HCT116 (cell line): ENCODE results near the gene URI1. TPM values are rescaled to one million over a fixed set of nuclear protein-coding genes. Genes with fewer than 3 reads are reported as not detected.

ENCODE experiments used
- ATAC-seq: fragments of 200-7000 bp; cut with Tn5 transposase; 2 replicates; pipeline ENCODE4 v1.9.1; 2020; ENCODE audit warnings: mild to moderate bottlenecking, moderate library complexity
- BruUV-seq: library from RNA; stranded (reverse); fragments of 400-500 nt; replicated peaks from 2 replicates; lab custom pipeline; 2021; lab: Mats Ljungman, UMichigan
- CTCF ChIA-PET: fragments of 300-600 bp; sonication (Branson Sonifier 250); formaldehyde crosslinking; loops from one replicate; lab custom pipeline; 2021; ENCODE audit warnings: antibody characterized with exemption; lab: Charles Lee
- POLR2A ChIA-PET: fragments of 300-600, 350-600 bp; sonication (Branson Sonifier 250); formaldehyde crosslinking; loops from one replicate; lab custom pipeline; 2021; ENCODE audit warnings: antibody characterized with exemption; lab: Charles Lee
- RAD21 ChIA-PET, 2 experiments: fragments of 300-600 bp; sonication (Branson Sonifier 250); formaldehyde crosslinking; loops; one replicate each; lab custom pipeline; 2023; ENCODE audit warnings: low total read pairs in 2 of 2; ENCODE audit not compliant: uncharacterized antibody in 2 of 2, unreplicated experiment in 2 of 2, low non-redundant PET in 1 of 2; lab: Charles Lee
- DNase-seq: peaks from one replicate; pipeline ENCODE4 v3.0.0-alpha.2; 2010; ENCODE audit warnings: low read depth, low spot score
- H2AFZ ChIP-seq: fragments of 200-600 bp; shearing (Covaris generic), sonication (generic); 2 replicates; pipeline ENCODE4 v1.6.1; 2017; ENCODE audit warnings: low read depth, mixed run types, mixed read lengths, antibody characterized with exemption, low read length; ENCODE audit not compliant: poor library complexity, severe bottlenecking
- H3K27ac ChIP-seq: 2 replicates; pipeline ENCODE4 v1.5.1; 2012; ENCODE audit warnings: low read depth, low read length
- H3K27me3 ChIP-seq: fragments of 200-600 bp; sonication (generic); 2 replicates; pipeline ENCODE4 v1.6.1; 2016; ENCODE audit warnings: mixed run types, low read length, mixed read lengths; ENCODE audit not compliant: insufficient read depth
- H3K36me3 ChIP-seq, 2 experiments: fragments of 200-500 bp in 1 of 2; fragments of 200-600 bp in 1 of 2; sonication (Bioruptor generic) in 1 of 2; sonication (generic) in 1 of 2; 2 replicates each; pipeline versions ENCODE4 v1.5.1 to v1.6.1; 2014 to 2016; ENCODE audit warnings: low read length in 2 of 2, inconsistent platforms in 1 of 2, mixed read lengths in 1 of 2, mixed run types in 1 of 2; ENCODE audit not compliant: insufficient read depth in 2 of 2, control insufficient read depth in 1 of 2
- H3K4me1 ChIP-seq, 2 experiments: fragments of 200-600 bp in 1 of 2; sonication (generic) in 1 of 2; 2 replicates each; pipeline versions ENCODE4 v1.5.1 to v1.6.1; 2012 to 2017; ENCODE audit warnings: low read length in 2 of 2, inconsistent platforms in 1 of 2, mild to moderate bottlenecking in 1 of 2, mixed read lengths in 1 of 2, mixed run types in 1 of 2, moderate library complexity in 1 of 2; ENCODE audit not compliant: insufficient read depth in 2 of 2, control insufficient read depth in 1 of 2
- H3K4me2 ChIP-seq: fragments of 200-600 bp; sonication (generic); 2 replicates; pipeline ENCODE4 v1.6.1; 2017; ENCODE audit warnings: mixed run types, low read length, mixed read lengths
- H3K4me3 ChIP-seq, 2 experiments: fragments of 200-600 bp in 1 of 2; sonication (generic) in 1 of 2; replicated peaks in 1 of 2; 2 replicates each; pipeline ENCODE4 v1.5.1; 2011 to 2016; ENCODE audit warnings: low read length in 2 of 2, control low read depth in 1 of 2, low read depth in 1 of 2, mild to moderate bottlenecking in 1 of 2, mixed read lengths in 1 of 2, mixed run types in 1 of 2
- H3K79me2 ChIP-seq: fragments of 200-600 bp; sonication (generic); 2 replicates; pipeline ENCODE4 v1.6.1; 2017; ENCODE audit warnings: mild to moderate bottlenecking, mixed run types, low read length, moderate library complexity, mixed read lengths; ENCODE audit not compliant: insufficient read depth
- H3K9ac ChIP-seq: fragments of 200-600 bp; sonication (generic); 2 replicates; pipeline ENCODE4 v1.6.1; 2016; ENCODE audit warnings: low read length, mixed read lengths
- H3K9me2 ChIP-seq: fragments of 200-600 bp; sonication (generic), shearing (Covaris generic); 2 replicates; pipeline ENCODE4 v1.6.1; 2017; ENCODE audit warnings: mixed run types, mild to moderate bottlenecking, moderate library complexity; ENCODE audit not compliant: insufficient read depth
- H3K9me3 ChIP-seq, 2 experiments: fragments of 200-500 bp in 1 of 2; fragments of 200-600 bp in 1 of 2; sonication (Bioruptor generic) in 1 of 2; sonication (generic) in 1 of 2; 2 replicates each; pipeline ENCODE4 v1.6.1; 2014 to 2017; ENCODE audit warnings: low read length in 2 of 2, mixed read lengths in 2 of 2, inconsistent platforms in 1 of 2, low read depth in 1 of 2, mild to moderate bottlenecking in 1 of 2, mixed run types in 1 of 2, moderate library complexity in 1 of 2; ENCODE audit not compliant: control insufficient read depth in 1 of 2, insufficient read depth in 1 of 2
- H4K20me1 ChIP-seq: fragments of 200-600 bp; sonication (generic), shearing (Covaris generic); 2 replicates; pipeline ENCODE4 v1.6.1; 2017; ENCODE audit warnings: mixed run types, mild to moderate bottlenecking, moderate library complexity; ENCODE audit not compliant: insufficient read depth
- ATF3 ChIP-seq: IDR thresholded peaks from 2 replicates; pipeline ENCODE4 v1.6.1; 2012
- CTCF ChIP-seq, 3 experiments: fragments of 200-600 bp in 1 of 3; sonication (generic) in 1 of 3; IDR thresholded peaks in 2 of 3; conservative IDR thresholded peaks in 1 of 3; 2 replicates each; pipeline ENCODE4 v1.5.1; 2012 to 2017; ENCODE audit warnings: low read depth in 2 of 3, low read length in 2 of 3, antibody characterized with exemption in 1 of 3, borderline replicate concordance in 1 of 3, control low read depth in 1 of 3, mild to moderate bottlenecking in 1 of 3, mixed read lengths in 1 of 3, mixed run types in 1 of 3, moderate library complexity in 1 of 3; ENCODE audit not compliant: insufficient read depth in 1 of 3
- MAX ChIP-seq: IDR thresholded peaks from 2 replicates; pipeline ENCODE4 v1.6.1; 2012
- RAD21 ChIP-seq: IDR thresholded peaks from 2 replicates; pipeline ENCODE4 v1.6.1; 2012; ENCODE audit warnings: low read depth, mild to moderate bottlenecking
- REST ChIP-seq: IDR thresholded peaks from 2 replicates; pipeline ENCODE4 v1.6.1; 2012; ENCODE audit warnings: low read depth
- SP1 ChIP-seq: IDR thresholded peaks from 2 replicates; pipeline ENCODE4 v1.6.1; 2012; ENCODE audit warnings: low read depth
- SRF ChIP-seq: IDR thresholded peaks from 2 replicates; pipeline ENCODE4 v1.6.1; 2012; ENCODE audit warnings: low read depth
- ZNF274 ChIP-seq: fragments of 200-500 bp; sonication (Bioruptor generic); IDR thresholded peaks from 2 replicates; pipeline ENCODE4 v1.6.1; 2014; ENCODE audit warnings: mild to moderate bottlenecking, low read depth, low read length, inconsistent platforms
- intact Hi-C: fragments of 100-400 bp; cut with micrococcal nuclease; formaldehyde crosslinking; loops from 2 replicates; pipeline ENCODE4 v1.10.0; 2022
- total RNA-seq: library from RNA; stranded (reverse); gene quantifications from one replicate; pipeline ENCODE4 v1.2.1, GENCODE V29; 2021; ENCODE audit not compliant: unreplicated experiment

URI1 gene
- total RNA-seq, 1 experiment from 2014 or later, result 51.4 TPM

GRCh38 chr19:29939628-29940027 is 2.4 kb upstream of the URI1 start:
- Histone ChIP-seq H3K4me1 (peaks cover 6 to 18% of the 10 kb centered on the region in 2 experiments; a peak in 3 of 4 replicates), H3K27me3 (no peaks in the 10 kb centered on the region), H3K9me3 (peaks cover 0 to 5% of the 10 kb centered on the region in 2 experiments; a peak in 1 of 4 replicates), H4K20me1 (peaks cover 5% of the 10 kb centered on the region; the same call in 1 of the 2 replicates), H3K27ac (no peak overlapping the region), H3K79me2 (peaks cover 21% of the 10 kb centered on the region), H3K9me2 (no peaks in the 10 kb centered on the region), H3K36me3 (no peaks in the 10 kb centered on the region), H3K4me2 (no peak overlapping the region), H2AFZ (no peak overlapping the region), H3K9ac (no peak overlapping the region), H3K4me3 (no peak overlapping the region)
- ChIA-PET RAD21 (no interaction called here), POLR2A (no interaction called here), CTCF (no interaction called here)
- no peak for TF ChIP-seq ATF3
- TF ChIP-seq SP1, result no peak
- no peak for TF ChIP-seq SRF
- no peak for TF ChIP-seq MAX
- no peak for TF ChIP-seq RAD21
- TF ChIP-seq REST, result no peak
- no peak for TF ChIP-seq ZNF274
- TF ChIP-seq CTCF (IDR thresholded peaks at IDR 0.05 in 2 of 3, conservative IDR thresholded peaks at IDR 0.05 in 1 of 3; ENCODE audit: borderline replicate concordance in 1 of 3, insufficient read depth in 1 of 3, low read depth in 2 of 3, low read length in 2 of 3), result no peak
- no peak for DNase-seq
- no TSS peak for BruUV-seq
- ATAC-seq, result no peak
- intact Hi-C loops, result no loop called here
